K562 (cell line): ENCODE measurements around the gene PCID2. TPM values are rescaled to one million over a fixed set of nuclear protein-coding genes. Genes with fewer than 3 reads are reported as not detected.
A peak's percentile ranks its signal among the peaks of the same experiment; 100 is the strongest.

Experiments
- ATAC-seq: fragments of 200-7000 bp; cut with Tn5 transposase; 3 replicates; pipeline ENCODE4 v1.9.1; 2020; ENCODE audit warnings: moderate library complexity
- BruUV-seq: library from RNA; stranded (reverse); fragments of 400-500 nt; replicated peaks from 2 replicates; lab custom pipeline; 2021; lab: Mats Ljungman, UMichigan
- CTCF ChIA-PET: fragments of 300-600 bp; formaldehyde crosslinking; extraction: SDS; loops from one replicate; lab custom pipeline; 2021; ENCODE audit warnings: low intra/inter-chr PET ratio; lab: Yijun Ruan, JAX
- POLR2A ChIA-PET: fragments of 300-600, 350-650 bp; sonication (Branson Sonifier 250); formaldehyde crosslinking; extraction: SDS; loops from one replicate; lab custom pipeline; 2021; ENCODE audit warnings: antibody characterized with exemption, inconsistent platforms; lab: Yijun Ruan, JAX
- DNase-seq, 4 experiments: peaks; one replicate each; pipeline versions ENCODE4 v3.0.0 to v3.0.0-alpha.2; 2011 to 2018; ENCODE audit warnings: low spot score in 3 of 4, mixed read lengths in 3 of 4; ENCODE audit errors: extremely low read depth in 1 of 4
- FAIRE-seq: peaks from 2 replicates; lab custom pipeline; 2011; peaks lifted over from hg19 to GRCh38; lab: Jason Lieb, UNC
- H2AFZ ChIP-seq: 2 replicates; pipeline ENCODE4 v1.6.0; 2011; ENCODE audit warnings: low read depth, low read length, control low read depth, inconsistent platforms
- H3K27ac ChIP-seq: fragments of 200-600 bp; 3 replicates; pipeline ENCODE4 v1.8.0; 2011; ENCODE audit warnings: low read depth, mild to moderate bottlenecking, control low read depth, inconsistent platforms, low read length, moderate library complexity, mixed read lengths; ENCODE audit errors: extremely low read depth
- H3K27me3 ChIP-seq, 2 experiments: fragments of 300-600 bp in 1 of 2; 2 replicates in 1 of 2; 3 replicates in 1 of 2; pipeline versions ENCODE4 v1.6.0 to v1.8.0; 2011; ENCODE audit warnings: inconsistent platforms in 2 of 2, low read length in 2 of 2, mild to moderate bottlenecking in 1 of 2, mixed read lengths in 1 of 2, moderate library complexity in 1 of 2; ENCODE audit not compliant: control insufficient read depth in 2 of 2, insufficient read depth in 2 of 2
- H3K36me3 ChIP-seq: fragments of 300-600 bp; 3 replicates; pipeline ENCODE4 v1.8.0; 2011; ENCODE audit warnings: mild to moderate bottlenecking, low read length, inconsistent platforms; ENCODE audit not compliant: control insufficient read depth, insufficient read depth
- H3K4me1 ChIP-seq, 2 experiments: fragments of 200-600 bp in 1 of 2; replicated peaks in 1 of 2; 2 replicates in 1 of 2; 3 replicates in 1 of 2; pipeline versions ENCODE4 v1.5.1 to v1.8.0; 2011; ENCODE audit warnings: inconsistent platforms in 2 of 2, low read length in 2 of 2, mild to moderate bottlenecking in 1 of 2, mixed read lengths in 1 of 2, moderate library complexity in 1 of 2; ENCODE audit not compliant: control insufficient read depth in 2 of 2, insufficient read depth in 2 of 2
- H3K4me2 ChIP-seq: 2 replicates; pipeline ENCODE4 v1.6.1; 2011; ENCODE audit warnings: low read length, control low read depth, inconsistent platforms, mixed read lengths; ENCODE audit not compliant: insufficient read depth
- H3K4me3 ChIP-seq: fragments of 200-600 bp; sonication (generic), shearing (Covaris generic); 2 replicates; pipeline ENCODE4 v1.5.1; 2016; ENCODE audit warnings: control low read depth, inconsistent platforms
- H3K79me2 ChIP-seq: fragments of 200-600 bp; 3 replicates; pipeline ENCODE4 v1.8.0; 2011; ENCODE audit warnings: low read length, inconsistent platforms; ENCODE audit not compliant: control insufficient read depth, insufficient read depth
- H3K9ac ChIP-seq, 2 experiments: 2 replicates each; pipeline versions ENCODE4 v1.6.0 to v1.6.1; 2011; ENCODE audit warnings: low read depth in 2 of 2, low read length in 2 of 2, control low read depth in 1 of 2, inconsistent platforms in 1 of 2, mild to moderate bottlenecking in 1 of 2, mixed read lengths in 1 of 2; ENCODE audit not compliant: insufficient read depth in 1 of 2
- H3K9me1 ChIP-seq: one replicate; pipeline ENCODE4 v1.6.0; 2011; ENCODE audit warnings: inconsistent platforms, mild to moderate bottlenecking, low read length, moderate library complexity; ENCODE audit not compliant: control insufficient read depth, insufficient read depth
- H3K9me3 ChIP-seq: replicated peaks from 2 replicates; pipeline ENCODE4 v1.5.1; 2011; ENCODE audit warnings: low read depth, low read length, inconsistent platforms; ENCODE audit not compliant: control insufficient read depth, insufficient read depth
- H4K20me1 ChIP-seq: replicated peaks from 2 replicates; pipeline ENCODE4 v1.6.1; 2011; ENCODE audit warnings: low read length, inconsistent platforms, mixed read lengths; ENCODE audit not compliant: control insufficient read depth, insufficient read depth
- C11orf30 ChIP-seq: fragments of 450-650 bp; IDR thresholded peaks from 2 replicates; pipeline ENCODE4 v1.6.1; 2016; ENCODE audit warnings: low read depth, mild to moderate bottlenecking
- CCNT2 ChIP-seq: IDR thresholded peaks from 2 replicates; pipeline ENCODE4 v1.6.1; 2011; ENCODE audit warnings: borderline replicate concordance, low read depth, mild to moderate bottlenecking, moderate library complexity, mixed read lengths, low read length; ENCODE audit not compliant: insufficient read length; ENCODE audit errors: extremely low read depth
- CREB1 ChIP-seq, 2 experiments: sonication (generic) in 1 of 2; formaldehyde crosslinking in 1 of 2; IDR thresholded peaks; 2 replicates each; pipeline versions ENCODE4 v1.6.1 to v1.8.0; 2012 to 2022; ENCODE audit warnings: inconsistent platforms in 1 of 2, mild to moderate bottlenecking in 1 of 2, missing genetic modification reagents in 1 of 2, moderate library complexity in 1 of 2
- HEY1 ChIP-seq: fragments of 250-450 bp; sonication (Bioruptor Pico); IDR thresholded peaks from 2 replicates; pipeline ENCODE4 v1.5.0; 2020; ENCODE audit warnings: mild to moderate bottlenecking, moderate library complexity, borderline replicate concordance
- ILF3 ChIP-seq: fragments of 450-650 bp; IDR thresholded peaks from 2 replicates; pipeline ENCODE4 v1.6.1; 2018; ENCODE audit warnings: antibody characterized with exemption, mild to moderate bottlenecking, moderate library complexity, borderline replicate concordance
- IRF2 ChIP-seq: sonication (generic); formaldehyde crosslinking; IDR thresholded peaks from 2 replicates; pipeline ENCODE4 v1.8.1; 2022; ENCODE audit warnings: mild to moderate bottlenecking, missing genetic modification reagents
- NEUROD1 ChIP-seq: fragments of 150-350 bp; IDR thresholded peaks from 2 replicates; pipeline ENCODE4 v1.6.1; 2014; ENCODE audit warnings: borderline replicate concordance, low read length, low read depth; ENCODE audit not compliant: partially characterized antibody
- NFXL1 ChIP-seq: fragments of 450-650 bp; formaldehyde crosslinking; IDR thresholded peaks from 2 replicates; pipeline ENCODE4 v1.4.0; 2021; ENCODE audit warnings: mild to moderate bottlenecking
- ZNF133 ChIP-seq: fragments of 250-450 bp; sonication (Bioruptor Pico); IDR thresholded peaks from 2 replicates; pipeline ENCODE4 v1.4.0; 2020; ENCODE audit warnings: mild to moderate bottlenecking
- ZNF584 ChIP-seq: fragments of 200-800 bp; sonication (Bioruptor generic); IDR thresholded peaks from 2 replicates; pipeline ENCODE4 v1.6.1; 2016; ENCODE audit warnings: low read depth, mild to moderate bottlenecking, missing genetic modification characterization, missing compliant biosample characterization
- WGBS: fragments of 100-300 bp; shearing (Covaris generic); methylation state at CpG from one replicate; pipeline ENCODE4 v1.1.6; 2016; ENCODE audit warnings: low coverage, mixed read lengths; ENCODE audit not compliant: insufficient coverage; ENCODE audit errors: missing lambda C conversion rate; 5-methylcytosine and 5-hydroxymethylcytosine counted together
- in situ Hi-C: fragments of 300-500 bp; cut with MboI; formaldehyde crosslinking; loops from 4 replicates; pipeline ENCODE4 v1.15.0; 2018; ENCODE audit warnings: inconsistent platforms, mixed read lengths
- intact Hi-C: fragments of 100-400 bp; cut with micrococcal nuclease; formaldehyde crosslinking; loops from 2 replicates; pipeline ENCODE4 v1.14.2; 2022
- polyA plus RNA-seq, 8 experiments: library from polyadenylated mRNA; depleted of rRNA in 4 of 8; stranded (reverse) in 5 of 8; unstranded in 3 of 8; fragments of >200 nt; fragmentation: Nextera tagmentation in 2 of 8; fragmentation: Illumina TruSeq in 1 of 8; extraction: Ambion mirVana in 2 of 8; extraction: Trizol in 1 of 8; gene quantifications; 2 replicates each; pipeline versions ENCODE4 v1.2.1 to v1.2.3, GENCODE V29; 2011 to 2014; ENCODE audit warnings: inconsistent platforms in 1 of 8, missing spikeins in 1 of 8
- total RNA-seq, 7 experiments: library from RNA; depleted of rRNA in 6 of 7; stranded (reverse); fragments of >200 nt in 6 of 7; fragmentation: Illumina TruSeq in 2 of 7; extraction: Trizol in 2 of 7; gene quantifications; 2 replicates each; pipeline versions ENCODE4 v1.2.1 to v1.2.3, GENCODE V29; 2011 to 2021; ENCODE audit warnings: low replicate concordance in 1 of 7
- TF ChIP-seq, protein P1 (sequence below): sonication (generic); formaldehyde crosslinking; IDR thresholded peaks from 2 replicates; pipeline ENCODE4 v1.8.1; 2023; ENCODE audit warnings: mild to moderate bottlenecking, missing genetic modification reagents
- TF ChIP-seq, protein P2 (sequence below): fragments of 250-450 bp; sonication (Bioruptor Pico); IDR thresholded peaks from 2 replicates; pipeline ENCODE4 v1.4.0; 2020; ENCODE audit warnings: mild to moderate bottlenecking
- TF ChIP-seq, protein P3 (sequence below): sonication (generic); formaldehyde crosslinking; IDR thresholded peaks from 2 replicates; pipeline ENCODE4 v1.8.0; 2023; ENCODE audit warnings: missing genetic modification reagents, mild to moderate bottlenecking, borderline replicate concordance

The PCID2 gene
- total and polyA plus RNA-seq, 9 of the 15 experiments (the other 6 are each of a cell fraction or from before 2014, with no cell fraction given), result 39.6 to 117 (median 59.6) TPM

DNA sequence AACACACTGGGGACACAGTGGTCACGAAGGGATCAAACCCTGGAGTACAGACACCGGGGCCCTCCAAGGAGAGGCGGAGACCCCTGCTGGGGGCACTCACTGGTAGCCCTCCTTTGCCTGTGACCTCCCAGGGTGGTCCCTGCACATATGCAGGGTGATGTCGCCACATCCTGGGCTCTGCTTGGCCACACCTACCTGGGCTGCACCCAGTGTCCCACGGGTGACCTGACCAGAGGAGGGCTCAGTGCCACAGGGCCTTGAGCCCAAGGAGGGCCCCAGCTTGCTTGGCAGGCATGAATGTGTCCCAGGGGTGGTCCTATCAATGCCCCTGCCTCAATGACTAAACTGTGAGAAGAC lies 4.1 kb downstream of the PCID2 start:
- Histone ChIP-seq H3K27me3 (no peaks in the 10 kb centered on the region), H2AFZ (no peak overlapping the region), H4K20me1 (peaks cover 12% of the 10 kb centered on the region; the same call in 1 of the 2 replicates), H3K4me1 (peaks cover 21 to 22% of the 10 kb centered on the region in 2 experiments; a peak in 4 of 5 replicates), H3K79me2 (peaks cover 94% of the 10 kb centered on the region), H3K9me1 (peaks cover 5% of the 10 kb centered on the region), H3K9ac (peak overlapping the region in 1 of 2 experiments; percentile 76; a peak in 2 of 4 replicates), H3K27ac (no peak overlapping the region), H3K4me2 (no peak overlapping the region), H3K4me3 (no peak overlapping the region), H3K36me3 (peaks cover 77% of the 10 kb centered on the region; the same call in 2 of the 3 replicates), H3K9me3 (no peaks in the 10 kb centered on the region)
- DNase-seq (no peak), ATAC-seq (no peak), FAIRE-seq (no peak)
- 88% methylated on average over 5 of the region's 5 CpGs for WGBS
- in situ Hi-C loops, result no loop called here
- intact Hi-C loops, result loop anchor here (10.0 kb wide), 1 partner anchor 190 kb away; no protein-coding TSS in a partner anchor
- ChIA-PET POLR2A (interaction anchor here (1.2 kb wide), 2 partner anchors 14 to 24 kb away, joined by 3 read pairs; no protein-coding TSS in a partner anchor), CTCF (no interaction called here)
- BruUV-seq, result no TSS peak
- TF ChIP-seq ZNF133 (CRISPR knock-in tag), result no peak
- no peak for TF ChIP-seq IRF2
- no peak for TF ChIP-seq NEUROD1
- TF ChIP-seq, protein P1, sequence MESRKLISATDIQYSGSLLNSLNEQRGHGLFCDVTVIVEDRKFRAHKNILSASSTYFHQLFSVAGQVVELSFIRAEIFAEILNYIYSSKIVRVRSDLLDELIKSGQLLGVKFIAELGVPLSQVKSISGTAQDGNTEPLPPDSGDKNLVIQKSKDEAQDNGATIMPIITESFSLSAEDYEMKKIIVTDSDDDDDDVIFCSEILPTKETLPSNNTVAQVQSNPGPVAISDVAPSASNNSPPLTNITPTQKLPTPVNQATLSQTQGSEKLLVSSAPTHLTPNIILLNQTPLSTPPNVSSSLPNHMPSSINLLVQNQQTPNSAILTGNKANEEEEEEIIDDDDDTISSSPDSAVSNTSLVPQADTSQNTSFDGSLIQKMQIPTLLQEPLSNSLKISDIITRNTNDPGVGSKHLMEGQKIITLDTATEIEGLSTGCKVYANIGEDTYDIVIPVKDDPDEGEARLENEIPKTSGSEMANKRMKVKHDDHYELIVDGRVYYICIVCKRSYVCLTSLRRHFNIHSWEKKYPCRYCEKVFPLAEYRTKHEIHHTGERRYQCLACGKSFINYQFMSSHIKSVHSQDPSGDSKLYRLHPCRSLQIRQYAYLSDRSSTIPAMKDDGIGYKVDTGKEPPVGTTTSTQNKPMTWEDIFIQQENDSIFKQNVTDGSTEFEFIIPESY (CRISPR knock-in tag), result no peak
- no peak for TF ChIP-seq ILF3
- TF ChIP-seq, protein P2, sequence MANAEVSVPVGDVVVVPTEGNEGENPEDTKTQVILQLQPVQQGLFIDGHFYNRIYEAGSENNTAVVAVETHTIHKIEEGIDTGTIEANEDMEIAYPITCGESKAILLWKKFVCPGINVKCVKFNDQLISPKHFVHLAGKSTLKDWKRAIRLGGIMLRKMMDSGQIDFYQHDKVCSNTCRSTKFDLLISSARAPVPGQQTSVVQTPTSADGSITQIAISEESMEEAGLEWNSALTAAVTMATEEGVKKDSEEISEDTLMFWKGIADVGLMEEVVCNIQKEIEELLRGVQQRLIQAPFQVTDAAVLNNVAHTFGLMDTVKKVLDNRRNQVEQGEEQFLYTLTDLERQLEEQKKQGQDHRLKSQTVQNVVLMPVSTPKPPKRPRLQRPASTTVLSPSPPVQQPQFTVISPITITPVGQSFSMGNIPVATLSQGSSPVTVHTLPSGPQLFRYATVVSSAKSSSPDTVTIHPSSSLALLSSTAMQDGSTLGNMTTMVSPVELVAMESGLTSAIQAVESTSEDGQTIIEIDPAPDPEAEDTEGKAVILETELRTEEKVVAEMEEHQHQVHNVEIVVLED, result no peak
- no peak for TF ChIP-seq HEY1 (CRISPR knock-in tag)
- TF ChIP-seq, protein P3, sequence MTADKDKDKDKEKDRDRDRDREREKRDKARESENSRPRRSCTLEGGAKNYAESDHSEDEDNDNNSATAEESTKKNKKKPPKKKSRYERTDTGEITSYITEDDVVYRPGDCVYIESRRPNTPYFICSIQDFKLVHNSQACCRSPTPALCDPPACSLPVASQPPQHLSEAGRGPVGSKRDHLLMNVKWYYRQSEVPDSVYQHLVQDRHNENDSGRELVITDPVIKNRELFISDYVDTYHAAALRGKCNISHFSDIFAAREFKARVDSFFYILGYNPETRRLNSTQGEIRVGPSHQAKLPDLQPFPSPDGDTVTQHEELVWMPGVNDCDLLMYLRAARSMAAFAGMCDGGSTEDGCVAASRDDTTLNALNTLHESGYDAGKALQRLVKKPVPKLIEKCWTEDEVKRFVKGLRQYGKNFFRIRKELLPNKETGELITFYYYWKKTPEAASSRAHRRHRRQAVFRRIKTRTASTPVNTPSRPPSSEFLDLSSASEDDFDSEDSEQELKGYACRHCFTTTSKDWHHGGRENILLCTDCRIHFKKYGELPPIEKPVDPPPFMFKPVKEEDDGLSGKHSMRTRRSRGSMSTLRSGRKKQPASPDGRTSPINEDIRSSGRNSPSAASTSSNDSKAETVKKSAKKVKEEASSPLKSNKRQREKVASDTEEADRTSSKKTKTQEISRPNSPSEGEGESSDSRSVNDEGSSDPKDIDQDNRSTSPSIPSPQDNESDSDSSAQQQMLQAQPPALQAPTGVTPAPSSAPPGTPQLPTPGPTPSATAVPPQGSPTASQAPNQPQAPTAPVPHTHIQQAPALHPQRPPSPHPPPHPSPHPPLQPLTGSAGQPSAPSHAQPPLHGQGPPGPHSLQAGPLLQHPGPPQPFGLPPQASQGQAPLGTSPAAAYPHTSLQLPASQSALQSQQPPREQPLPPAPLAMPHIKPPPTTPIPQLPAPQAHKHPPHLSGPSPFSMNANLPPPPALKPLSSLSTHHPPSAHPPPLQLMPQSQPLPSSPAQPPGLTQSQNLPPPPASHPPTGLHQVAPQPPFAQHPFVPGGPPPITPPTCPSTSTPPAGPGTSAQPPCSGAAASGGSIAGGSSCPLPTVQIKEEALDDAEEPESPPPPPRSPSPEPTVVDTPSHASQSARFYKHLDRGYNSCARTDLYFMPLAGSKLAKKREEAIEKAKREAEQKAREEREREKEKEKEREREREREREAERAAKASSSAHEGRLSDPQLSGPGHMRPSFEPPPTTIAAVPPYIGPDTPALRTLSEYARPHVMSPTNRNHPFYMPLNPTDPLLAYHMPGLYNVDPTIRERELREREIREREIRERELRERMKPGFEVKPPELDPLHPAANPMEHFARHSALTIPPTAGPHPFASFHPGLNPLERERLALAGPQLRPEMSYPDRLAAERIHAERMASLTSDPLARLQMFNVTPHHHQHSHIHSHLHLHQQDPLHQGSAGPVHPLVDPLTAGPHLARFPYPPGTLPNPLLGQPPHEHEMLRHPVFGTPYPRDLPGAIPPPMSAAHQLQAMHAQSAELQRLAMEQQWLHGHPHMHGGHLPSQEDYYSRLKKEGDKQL, result no peak
- no peak for TF ChIP-seq C11orf30
- no peak for TF ChIP-seq CCNT2
- TF ChIP-seq CREB1 (IDR thresholded peaks at IDR 0.05), result no peak
- no peak for TF ChIP-seq CREB1 (CRISPR knock-in tag; IDR thresholded peaks at IDR 0.05)
- no peak for TF ChIP-seq ZNF584 (CRISPR knock-in tag)
- TF ChIP-seq NFXL1 (CRISPR knock-in tag), result no peak
